RWPE1 (cell line): ENCODE data around the gene FEM1C.

Experiments
- CTCF ChIA-PET: fragments of 350-600 bp; sonication (Branson Sonifier 250); formaldehyde crosslinking; extraction: SDS; loops from one replicate; lab custom pipeline; 2021; lab: Yijun Ruan, JAX
- POLR2A ChIA-PET: fragments of 400-600 bp; formaldehyde crosslinking; extraction: SDS; loops from one replicate; lab custom pipeline; 2020; ENCODE audit warnings: antibody characterized with exemption; ENCODE audit not compliant: low non-redundant PET; lab: Yijun Ruan, JAX
- DNase-seq: peaks from one replicate; pipeline ENCODE4 v3.0.0; 2012; ENCODE audit warnings: low spot score
- H3K27ac ChIP-seq: fragments of 450-650 bp; 2 replicates; pipeline ENCODE4 v1.5.1; 2017
- CTCF ChIP-seq: fragments of 450-650 bp; conservative IDR thresholded peaks from 2 replicates; pipeline ENCODE4 v1.5.1; 2017; ENCODE audit warnings: low read depth, mild to moderate bottlenecking

Gene FEM1C

GRCh38 chr5:115577741-115578140 is 33.2 kb upstream of the FEM1C start:
- no peak overlapping the region for H3K27ac ChIP-seq
- ChIA-PET POLR2A (no interaction called here), CTCF (no interaction called here)
- DNase-seq = no peak
- no peak for TF ChIP-seq CTCF

DNA sequence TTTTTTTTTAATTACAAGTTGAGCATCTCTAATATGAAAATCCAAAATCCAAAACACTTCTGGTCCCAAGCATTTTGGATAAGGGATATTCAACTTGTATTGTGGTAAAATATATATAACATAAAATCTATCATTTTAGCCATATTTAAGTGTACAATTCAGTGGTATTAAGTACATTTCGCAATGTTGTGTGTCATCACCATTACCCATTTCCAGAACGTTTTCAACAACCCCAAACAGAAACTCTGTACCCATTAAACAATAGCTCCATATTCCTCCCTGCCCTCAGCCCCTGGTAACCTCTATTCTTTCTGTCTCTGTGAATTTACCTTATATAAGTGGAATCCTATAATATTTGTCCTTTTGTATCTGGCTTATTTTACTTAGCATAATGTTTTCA is 32.8 kb upstream of the FEM1C start:
- no peak for TF ChIP-seq CTCF
- no peak for DNase-seq
- no peak overlapping the region for H3K27ac ChIP-seq
- POLR2A ChIA-PET = no interaction called here
- CTCF ChIA-PET = no interaction called here

- no peak for TF ChIP-seq CTCF
- DNase-seq = peak; percentile 61
- ChIA-PET CTCF (interaction anchor here (0.5 to 3.2 kb wide), 12 partner anchors 29 to 462 kb away, joined by 3 to 17 read pairs (median 4); no protein-coding TSS in a partner anchor), POLR2A (interaction anchor here (1.0 kb wide), 1 partner anchor 31 kb away, joined by 3 read pairs; the partner anchor contains the start of gene FEM1C)
- no peak overlapping the region for H3K27ac ChIP-seq
These were observed 30.8 kb upstream of the FEM1C start for GRCh38 chr5:115575167-115576070.

GRCh38 chr5:115573133-115573532 is 28.6 kb upstream of the FEM1C start:
- H3K27ac ChIP-seq = no peak overlapping the region
- ChIA-PET CTCF (no interaction called here), POLR2A (no interaction called here)
- DNase-seq = no peak
- no peak for TF ChIP-seq CTCF

- no peak overlapping the region for H3K27ac ChIP-seq
- ChIA-PET POLR2A (no interaction called here), CTCF (interaction anchor here (0.8 kb wide), 1 partner anchor 30 kb away, joined by 3 read pairs; no protein-coding TSS in a partner anchor)
- TF ChIP-seq CTCF = no peak
- DNase-seq = no peak
These were observed 26.9 kb upstream of the FEM1C start for GRCh38 chr5:115571441-115571878.

GRCh38 chr5:115568668-115569067 is 24.1 kb upstream of the FEM1C start:
- POLR2A ChIA-PET = no interaction called here
- H3K27ac ChIP-seq = no peak overlapping the region
- DNase-seq = no peak
- CTCF ChIA-PET = no interaction called here
- TF ChIP-seq CTCF = no peak
